Panc1 (cell line): Measurements from ENCODE around the gene IQSEC2.

ENCODE experiments used
- CTCF ChIP-seq: fragments of 450-650 bp; IDR thresholded peaks from 2 replicates; pipeline ENCODE4 v1.5.1; 2017; ENCODE audit warnings: mild to moderate bottlenecking
- POLR2AphosphoS5 ChIP-seq: IDR thresholded peaks from 2 replicates; pipeline ENCODE4 v1.6.1; 2012; ENCODE audit warnings: mild to moderate bottlenecking, low read depth, low read length, moderate library complexity
- REST ChIP-seq, 2 experiments: IDR thresholded peaks; 2 replicates each; pipeline ENCODE4 v1.6.1; 2011 to 2012; ENCODE audit warnings: low read depth in 2 of 2, control low read depth in 1 of 2, low read length in 1 of 2, mild to moderate bottlenecking in 1 of 2, moderate library complexity in 1 of 2; ENCODE audit not compliant: insufficient read depth in 1 of 2

GRCh38 chrX:53246231-53246630, 35.2 kb downstream of the IQSEC2 start:
- TF ChIP-seq CTCF = no peak
- TF ChIP-seq REST (IDR thresholded peaks at IDR 0.05; ENCODE audit: insufficient read depth in 1 of 2, low read depth in 2 of 2, low read length in 1 of 2) = no peak
- no peak for TF ChIP-seq POLR2AphosphoS5
